Sigmoid colon (tissue), 4 donors: ENCODE measurements around the gene SCNN1B.

Experiments
- CTCF ChIP-seq, 4 experiments: fragments of 450-650 bp in 3 of 4; fragments of 200-600 bp in 1 of 4; IDR thresholded peaks; one replicate each; pipeline ENCODE4 v1.5.1; 2016 to 2019; ENCODE audit warnings: antibody characterized with exemption in 4 of 4, mild to moderate bottlenecking in 3 of 4, moderate library complexity in 2 of 4
- EP300 ChIP-seq, 4 donors: sonication (generic); formaldehyde crosslinking; IDR thresholded peaks; one replicate each; pipeline ENCODE4 v1.6.1; 2017; ENCODE audit warnings: antibody characterized with exemption in 4 of 4
- POLR2A ChIP-seq, 2 donors: fragments of 450-650 bp; IDR thresholded peaks; one replicate each; pipeline ENCODE4 v1.6.1; 2016; ENCODE audit warnings: antibody characterized with exemption in 2 of 2, mild to moderate bottlenecking in 2 of 2, moderate library complexity in 2 of 2
- POLR2AphosphoS5 ChIP-seq, 4 donors: sonication (generic); formaldehyde crosslinking; IDR thresholded peaks; one replicate each; pipeline ENCODE4 v1.6.1; 2017; ENCODE audit warnings: antibody characterized with exemption in 4 of 4

GRCh38 chr16:23257682-23258081, 44.4 kb upstream of the SCNN1B start:
- TF ChIP-seq CTCF (IDR thresholded peaks at IDR 0.05) (no peak), POLR2AphosphoS5 (IDR thresholded peaks at IDR 0.05) (no peak), POLR2A (IDR thresholded peaks at IDR 0.05) (no peak), EP300 (IDR thresholded peaks at IDR 0.05) (no peak)
